Dendritic cell treated with granulocyte-macrophage colony-stimulating factor and Interleukin-4, amounts not matched to agents 40 ng/mL and 50 ng/mL, for 4 days (primary cell): ENCODE data around the gene DOCK3.
"Not testable (repeated sequence)": the region's sequence is repeated elsewhere in the genome, so short reads cannot be mapped to it uniquely, and the experiment has no call there.

ENCODE experiments used
- H3K27ac Mint-ChIP-seq: one replicate; pipeline ENCODE4 v1.8.0; 2022; ENCODE audit warnings: mild to moderate bottlenecking, mixed read lengths
- H3K27me3 Mint-ChIP-seq: one replicate; pipeline ENCODE4 v1.8.0; 2022; ENCODE audit warnings: mild to moderate bottlenecking, mixed read lengths
- H3K36me3 Mint-ChIP-seq: one replicate; pipeline ENCODE4 v1.8.0; 2022; ENCODE audit warnings: low read depth, mixed read lengths
- H3K4me1 Mint-ChIP-seq: one replicate; pipeline ENCODE4 v1.8.0; 2022; ENCODE audit warnings: low read depth, mixed read lengths
- H3K4me3 Mint-ChIP-seq: one replicate; pipeline ENCODE4 v1.8.0; 2022; ENCODE audit warnings: mild to moderate bottlenecking, moderate library complexity, mixed read lengths
- H3K9me3 Mint-ChIP-seq: one replicate; pipeline ENCODE4 v1.8.0; 2022; ENCODE audit warnings: mixed read lengths
- intact Hi-C: fragments of 100-400 bp; cut with micrococcal nuclease; formaldehyde crosslinking; loops from one replicate; pipeline ENCODE4 v1.15.0; 2022

DOCK3 gene

GRCh38 chr3:51083490-51083889 lies 408.8 kb downstream of the DOCK3 start:
- Mint-ChIP-seq H3K27ac (no peak overlapping the region), H3K4me3 (no peak overlapping the region), H3K9me3 (peaks cover 48% of the 10 kb centered on the region), H3K27me3 (peaks cover 3% of the 10 kb centered on the region), H3K36me3 (no peaks in the 10 kb centered on the region), H3K4me1 (no peaks in the 10 kb centered on the region)
- intact Hi-C loops, result no loop called here

- intact Hi-C loops, H3K4me1 Mint-ChIP-seq, H3K9me3 Mint-ChIP-seq, H3K4me3 Mint-ChIP-seq, H3K27ac Mint-ChIP-seq, H3K36me3 Mint-ChIP-seq, H3K27me3 Mint-ChIP-seq: not testable (repeated sequence)
Measured at GRCh38 chr3:51092141-51092540, 417.4 kb downstream of the DOCK3 start.

- H3K27ac Mint-ChIP-seq, H3K27me3 Mint-ChIP-seq, H3K4me1 Mint-ChIP-seq, H3K4me3 Mint-ChIP-seq, H3K36me3 Mint-ChIP-seq, H3K9me3 Mint-ChIP-seq, intact Hi-C loops: not testable (repeated sequence)
Measured at GRCh38 chr3:51094838-51095237, 420.1 kb downstream of the DOCK3 start.

GRCh38 chr3:51099794-51100535 lies 425.2 kb downstream of the DOCK3 start:
- H3K27ac Mint-ChIP-seq, result no peak overlapping the region
- intact Hi-C loops, result loop anchor here (2.0 kb wide), 2 partner anchors 177 to 271 kb away; no protein-coding TSS in a partner anchor

GRCh38 chr3:51100536-51100851 lies 425.8 kb downstream of the DOCK3 start:
- intact Hi-C loops, result loop anchor here (2.0 kb wide), 2 partner anchors 176 to 270 kb away; no protein-coding TSS in a partner anchor
- H3K4me3 Mint-ChIP-seq, result no peak overlapping the region
- no peaks in the 10 kb centered on the region for H3K4me1 Mint-ChIP-seq
- H3K27ac Mint-ChIP-seq, result no peak overlapping the region
- no peaks in the 10 kb centered on the region for H3K36me3 Mint-ChIP-seq
- no peaks in the 10 kb centered on the region for H3K9me3 Mint-ChIP-seq
- peaks cover 2% of the 10 kb centered on the region for H3K27me3 Mint-ChIP-seq

More at GRCh38 chr3:51099794-51100535, 425.2 kb downstream of the DOCK3 start:
- H3K4me1 Mint-ChIP-seq, result no peaks in the 10 kb centered on the region
- H3K36me3 Mint-ChIP-seq, result no peaks in the 10 kb centered on the region
- H3K4me3 Mint-ChIP-seq, result no peak overlapping the region
- peaks cover 2% of the 10 kb centered on the region for H3K27me3 Mint-ChIP-seq
- H3K9me3 Mint-ChIP-seq, result no peaks in the 10 kb centered on the region

- intact Hi-C loops, result no loop called here
Measured at GRCh38 chr3:51102396-51102795, 427.7 kb downstream of the DOCK3 start.

GRCh38 chr3:51106242-51106876 lies 431.6 kb downstream of the DOCK3 start:
- Mint-ChIP-seq H3K4me1 (no peaks in the 10 kb centered on the region), H3K27me3 (peaks cover 3% of the 10 kb centered on the region), H3K36me3 (no peaks in the 10 kb centered on the region), H3K27ac (no peak overlapping the region), H3K4me3 (no peak overlapping the region), H3K9me3 (peaks cover 36% of the 10 kb centered on the region)
- intact Hi-C loops, result no loop called here

More at GRCh38 chr3:51102396-51102795, 427.7 kb downstream of the DOCK3 start:
- peaks cover 3% of the 10 kb centered on the region for H3K27me3 Mint-ChIP-seq
- H3K9me3 Mint-ChIP-seq, result peaks cover 13% of the 10 kb centered on the region
- no peak overlapping the region for H3K4me3 Mint-ChIP-seq
- H3K4me1 Mint-ChIP-seq, result no peaks in the 10 kb centered on the region
- no peaks in the 10 kb centered on the region for H3K36me3 Mint-ChIP-seq
- H3K27ac Mint-ChIP-seq, result no peak overlapping the region

- no peak overlapping the region for H3K4me3 Mint-ChIP-seq
- no peaks in the 10 kb centered on the region for H3K36me3 Mint-ChIP-seq
- no peak overlapping the region for H3K27ac Mint-ChIP-seq
- no peaks in the 10 kb centered on the region for H3K4me1 Mint-ChIP-seq
- H3K9me3 Mint-ChIP-seq, result peaks cover 36% of the 10 kb centered on the region
- intact Hi-C loops, result no loop called here
- H3K27me3 Mint-ChIP-seq, result peaks cover 3% of the 10 kb centered on the region
Measured at GRCh38 chr3:51110586-51110985, 435.9 kb downstream of the DOCK3 start.

GRCh38 chr3:51122944-51123343 lies 448.2 kb downstream of the DOCK3 start:
- Mint-ChIP-seq H3K36me3 (no peaks in the 10 kb centered on the region), H3K27me3 (peaks cover 2% of the 10 kb centered on the region), H3K4me3 (no peak overlapping the region), H3K9me3 (peaks cover 19% of the 10 kb centered on the region), H3K27ac (no peak overlapping the region), H3K4me1 (no peaks in the 10 kb centered on the region)
- intact Hi-C loops, result no loop called here

GRCh38 chr3:51123531-51123930 lies 448.8 kb downstream of the DOCK3 start:
- H3K36me3 Mint-ChIP-seq, result no peaks in the 10 kb centered on the region
- no peak overlapping the region for H3K27ac Mint-ChIP-seq
- H3K4me3 Mint-ChIP-seq, result no peak overlapping the region
- peaks cover 2% of the 10 kb centered on the region for H3K27me3 Mint-ChIP-seq
- intact Hi-C loops, result no loop called here
- H3K4me1 Mint-ChIP-seq, result no peaks in the 10 kb centered on the region
- H3K9me3 Mint-ChIP-seq, result peaks cover 18% of the 10 kb centered on the region

- not testable (repeated sequence) for H3K36me3 Mint-ChIP-seq, H3K4me1 Mint-ChIP-seq
Measured at GRCh38 chr3:51131607-51132006, 456.9 kb downstream of the DOCK3 start.

GRCh38 chr3:51137715-51138114 lies 463.0 kb downstream of the DOCK3 start:
- H3K4me1 Mint-ChIP-seq, result no peaks in the 10 kb centered on the region
- peaks cover 2% of the 10 kb centered on the region for H3K9me3 Mint-ChIP-seq
- H3K27ac Mint-ChIP-seq, result no peak overlapping the region
- no peaks in the 10 kb centered on the region for H3K27me3 Mint-ChIP-seq
- intact Hi-C loops, result no loop called here
- no peak overlapping the region for H3K4me3 Mint-ChIP-seq
- H3K36me3 Mint-ChIP-seq, result no peaks in the 10 kb centered on the region

More at GRCh38 chr3:51131607-51132006, 456.9 kb downstream of the DOCK3 start:
- peaks cover 21% of the 10 kb centered on the region for H3K9me3 Mint-ChIP-seq
- H3K27me3 Mint-ChIP-seq, H3K4me3 Mint-ChIP-seq, H3K27ac Mint-ChIP-seq, intact Hi-C loops: not testable (repeated sequence)

- intact Hi-C loops, result no loop called here
- Mint-ChIP-seq H3K4me3 (no peak overlapping the region), H3K4me1 (no peaks in the 10 kb centered on the region), H3K36me3 (no peaks in the 10 kb centered on the region), H3K27ac (no peak overlapping the region), H3K9me3 (no peaks in the 10 kb centered on the region), H3K27me3 (no peaks in the 10 kb centered on the region)
Measured at GRCh38 chr3:51139616-51140015, 464.9 kb downstream of the DOCK3 start.

- Mint-ChIP-seq H3K27ac (no peak overlapping the region), H3K36me3 (no peaks in the 10 kb centered on the region), H3K27me3 (no peaks in the 10 kb centered on the region), H3K4me3 (no peak overlapping the region), H3K9me3 (no peaks in the 10 kb centered on the region), H3K4me1 (no peaks in the 10 kb centered on the region)
- intact Hi-C loops, result no loop called here
Measured at GRCh38 chr3:51141573-51141972, 466.8 kb downstream of the DOCK3 start.
